Transverse colon (tissue), 4 donors: ENCODE results near the gene TRIM33. TPM values are rescaled to one million over a fixed set of nuclear protein-coding genes. Genes with fewer than 3 reads are reported as not detected.

Source experiments
- DNase-seq: peaks from one replicate; pipeline ENCODE4 v3.0.0-alpha.2; 2019
- H3K27ac ChIP-seq, 4 donors: fragments of 200-600 bp; sonication (generic); 2 replicates each; pipeline ENCODE4 v1.5.1; 2016 to 2018; ENCODE audit warnings: inconsistent platforms in 4 of 4
- H3K27me3 ChIP-seq: fragments of 200-600 bp; sonication (generic); 2 replicates; pipeline ENCODE4 v1.5.1; 2017; ENCODE audit warnings: inconsistent platforms
- H3K36me3 ChIP-seq, 4 donors: fragments of 200-600 bp; sonication (generic); 2 replicates each; pipeline ENCODE4 v1.5.1; 2017 to 2019; ENCODE audit warnings: inconsistent platforms in 4 of 4
- H3K4me1 ChIP-seq, 4 donors: fragments of 200-600 bp; sonication (generic); 2 replicates each; pipeline ENCODE4 v1.5.1; 2017 to 2020; ENCODE audit warnings: inconsistent platforms in 4 of 4
- H3K4me3 ChIP-seq, 4 donors: fragments of 200-600 bp; sonication (generic); 1 replicate in 1 of 4; 2 replicates in 3 of 4; pipeline versions ENCODE4 v1.5.1 to v1.6.1; 2017 to 2019; ENCODE audit warnings: inconsistent platforms in 4 of 4
- H3K9me3 ChIP-seq, 2 donors: fragments of 200-600 bp; sonication (generic); 2 replicates each; pipeline ENCODE4 v1.5.1; 2017 to 2019; ENCODE audit warnings: inconsistent platforms in 2 of 2
- EP300 ChIP-seq: sonication (generic); formaldehyde crosslinking; IDR thresholded peaks from one replicate; pipeline ENCODE4 v1.6.1; 2017; ENCODE audit warnings: antibody characterized with exemption, low read depth
- POLR2A ChIP-seq: fragments of 450-650 bp; IDR thresholded peaks from one replicate; pipeline ENCODE4 v1.6.1; 2016; ENCODE audit warnings: antibody characterized with exemption, mild to moderate bottlenecking, moderate library complexity
- POLR2AphosphoS5 ChIP-seq, 3 donors: sonication (generic); formaldehyde crosslinking; IDR thresholded peaks; one replicate each; pipeline ENCODE4 v1.6.1; 2016; ENCODE audit warnings: antibody characterized with exemption in 3 of 3
- WGBS, 2 donors: methylation state at CpG; one replicate each; pipeline ENCODE4 v1.1.5; 2018; ENCODE audit warnings: low coverage in 1 of 2; 5-methylcytosine and 5-hydroxymethylcytosine counted together
- in situ Hi-C, 4 donors: fragments of 200-750 bp; cut with MboI; loops; one replicate each; pipeline versions ENCODE4 v1.15.0 to v1.15.1; 2017; ENCODE audit warnings: low sequenced_read_pairs in 3 of 4, low pct_ligation_motif_present in 1 of 4, low pct_unique_long_range_greater_than_20kb in 1 of 4
- intact Hi-C: fragments of 100-400 bp; cut with DNase I; formaldehyde crosslinking; loops from one replicate; pipeline ENCODE4 v1.15.1; 2023; ENCODE audit warnings: low total_unique reads
- total RNA-seq, 4 donors: library from RNA; depleted of rRNA; stranded (reverse); fragments of >200 nt; gene quantifications; one replicate each; pipeline ENCODE4 v1.1.0, GENCODE V29; 2016
- TF ChIP-seq, protein P1 (sequence below), 5 experiments: fragments of 200-600 bp in 3 of 5; fragments of 450-650 bp in 2 of 5; sonication (generic) in 3 of 5; IDR thresholded peaks; 1 replicate in 2 of 5; 2 replicates in 3 of 5; pipeline ENCODE4 v1.5.1; 2016 to 2017; ENCODE audit warnings: antibody characterized with exemption in 5 of 5, inconsistent platforms in 3 of 5, mild to moderate bottlenecking in 2 of 5, moderate library complexity in 1 of 5

The TRIM33 gene
- total RNA-seq, 4 donors from 2014 or later, result 35.4 to 53.7 (median 44.1) TPM

DNA sequence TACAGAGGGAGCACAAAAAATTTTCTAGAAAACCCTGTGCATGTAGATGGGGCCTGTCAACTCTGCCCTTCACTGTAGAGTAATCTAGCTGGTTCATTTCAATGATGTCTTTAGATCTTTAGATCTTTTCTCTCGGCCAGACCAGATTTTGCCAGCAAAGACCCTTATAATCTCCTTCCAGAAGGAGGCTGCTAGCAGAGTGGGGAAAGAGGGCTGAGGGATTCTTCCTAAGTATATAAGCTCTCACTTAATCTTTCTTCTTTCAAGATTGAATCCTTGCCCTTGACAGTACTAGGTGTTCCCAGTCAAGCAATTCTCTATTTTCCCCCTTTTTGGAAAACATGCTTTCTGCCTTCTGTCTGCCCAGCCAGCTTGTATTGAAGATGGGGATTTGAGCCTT lies 36.1 kb upstream of the TRIM33 start:
- no peak for TF ChIP-seq EP300
- TF ChIP-seq, protein P1, sequence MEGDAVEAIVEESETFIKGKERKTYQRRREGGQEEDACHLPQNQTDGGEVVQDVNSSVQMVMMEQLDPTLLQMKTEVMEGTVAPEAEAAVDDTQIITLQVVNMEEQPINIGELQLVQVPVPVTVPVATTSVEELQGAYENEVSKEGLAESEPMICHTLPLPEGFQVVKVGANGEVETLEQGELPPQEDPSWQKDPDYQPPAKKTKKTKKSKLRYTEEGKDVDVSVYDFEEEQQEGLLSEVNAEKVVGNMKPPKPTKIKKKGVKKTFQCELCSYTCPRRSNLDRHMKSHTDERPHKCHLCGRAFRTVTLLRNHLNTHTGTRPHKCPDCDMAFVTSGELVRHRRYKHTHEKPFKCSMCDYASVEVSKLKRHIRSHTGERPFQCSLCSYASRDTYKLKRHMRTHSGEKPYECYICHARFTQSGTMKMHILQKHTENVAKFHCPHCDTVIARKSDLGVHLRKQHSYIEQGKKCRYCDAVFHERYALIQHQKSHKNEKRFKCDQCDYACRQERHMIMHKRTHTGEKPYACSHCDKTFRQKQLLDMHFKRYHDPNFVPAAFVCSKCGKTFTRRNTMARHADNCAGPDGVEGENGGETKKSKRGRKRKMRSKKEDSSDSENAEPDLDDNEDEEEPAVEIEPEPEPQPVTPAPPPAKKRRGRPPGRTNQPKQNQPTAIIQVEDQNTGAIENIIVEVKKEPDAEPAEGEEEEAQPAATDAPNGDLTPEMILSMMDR (IDR thresholded peaks at IDR 0.05), result no peak
- no peak for TF ChIP-seq POLR2A
- TF ChIP-seq POLR2AphosphoS5 (IDR thresholded peaks at IDR 0.05), result no peak
- intact Hi-C loops (no loop called here), in situ Hi-C loops (no loop called here)
- no peaks in the 10 kb centered on the region for H3K9me3 ChIP-seq
- no peak overlapping the region for H3K4me3 ChIP-seq
- no peaks in the 10 kb centered on the region for H3K36me3 ChIP-seq
- DNase-seq, result no peak
- WGBS, 2 donors, result 76 to 78% methylated on average over 1 of the region's 1 CpG
- H3K27ac ChIP-seq, result no peak overlapping the region
- H3K4me1 ChIP-seq, result no peaks in the 10 kb centered on the region
- H3K27me3 ChIP-seq, result no peaks in the 10 kb centered on the region

GRCh38 chr1:114545796-114546195 lies 34.8 kb upstream of the TRIM33 start:
- H3K9me3 ChIP-seq, result no peaks in the 10 kb centered on the region
- H3K4me3 ChIP-seq, result no peak overlapping the region
- H3K4me1 ChIP-seq, result no peaks in the 10 kb centered on the region
- H3K27me3 ChIP-seq, result no peaks in the 10 kb centered on the region
- WGBS, 2 donors, result 77 to 100% methylated on average over 1 to 2 of the region's 2 CpGs
- TF ChIP-seq POLR2AphosphoS5 (IDR thresholded peaks at IDR 0.05), result no peak
- TF ChIP-seq, protein P1 (IDR thresholded peaks at IDR 0.05), result no peak
- TF ChIP-seq EP300, result no peak
- TF ChIP-seq POLR2A, result no peak
- no peaks in the 10 kb centered on the region for H3K36me3 ChIP-seq
- in situ Hi-C loops, result no loop called here
- no peak overlapping the region for H3K27ac ChIP-seq
- intact Hi-C loops, result no loop called here
- DNase-seq, result no peak

GRCh38 chr1:114545315-114545714 lies 34.3 kb upstream of the TRIM33 start:
- no peaks in the 10 kb centered on the region for H3K4me1 ChIP-seq
- intact Hi-C loops (no loop called here), in situ Hi-C loops (no loop called here)
- H3K36me3 ChIP-seq, result no peaks in the 10 kb centered on the region
- no peak for DNase-seq
- H3K4me3 ChIP-seq, result no peak overlapping the region
- H3K9me3 ChIP-seq, result no peaks in the 10 kb centered on the region
- H3K27ac ChIP-seq, result no peak overlapping the region
- TF ChIP-seq POLR2A (no peak), POLR2AphosphoS5 (IDR thresholded peaks at IDR 0.05) (no peak), EP300 (no peak)
- TF ChIP-seq, protein P1 (IDR thresholded peaks at IDR 0.05), result no peak
- H3K27me3 ChIP-seq, result no peaks in the 10 kb centered on the region
- WGBS, 2 donors, result 50 to 62% methylated on average over 1 of the region's 1 CpG

DNA sequence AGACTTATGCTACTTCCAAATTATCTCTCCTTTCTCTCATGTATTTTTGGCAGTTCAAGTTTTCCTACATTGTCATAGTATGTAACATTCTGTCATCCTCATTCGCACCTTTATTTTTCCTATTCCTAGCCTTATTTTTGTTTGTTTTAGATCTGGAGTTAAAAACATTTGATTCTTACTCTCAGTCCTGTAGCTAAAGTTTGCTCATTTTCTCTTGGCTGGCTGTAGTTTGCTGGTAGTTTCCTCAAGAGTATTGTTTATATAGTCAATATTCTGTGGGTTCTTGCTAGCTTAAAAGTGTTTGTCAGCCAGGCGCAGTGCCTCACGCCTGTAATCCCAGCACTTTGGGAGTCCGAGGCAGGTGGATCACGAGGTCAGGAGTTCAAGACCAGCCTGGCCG lies 29.8 kb upstream of the TRIM33 start:
- H3K4me3 ChIP-seq, result no peak overlapping the region
- no peaks in the 10 kb centered on the region for H3K27me3 ChIP-seq
- 54 to 75% methylated on average over 4 to 6 of the region's 6 CpGs for WGBS, 2 donors
- H3K4me1 ChIP-seq, result no peaks in the 10 kb centered on the region
- no peaks in the 10 kb centered on the region for H3K36me3 ChIP-seq
- no peak for TF ChIP-seq POLR2A
- TF ChIP-seq, protein P1 (IDR thresholded peaks at IDR 0.05), result no peak
- TF ChIP-seq POLR2AphosphoS5 (IDR thresholded peaks at IDR 0.05), result no peak
- TF ChIP-seq EP300, result no peak
- H3K9me3 ChIP-seq, result no peaks in the 10 kb centered on the region
- intact Hi-C loops (no loop called here), in situ Hi-C loops (no loop called here)
- DNase-seq, result no peak
- H3K27ac ChIP-seq, result no peak overlapping the region
